SK-N-SH (cell line): Measurements from ENCODE around the gene RAVER2. TPM values are rescaled to one million over a fixed set of nuclear protein-coding genes. Genes with fewer than 3 reads are reported as not detected.

Experiments
- CTCF ChIA-PET: fragments of 300-600, 350-600 bp; formaldehyde crosslinking; extraction: SDS; loops from one replicate; lab custom pipeline; 2021; lab: Yijun Ruan, JAX
- POLR2A ChIA-PET: fragments of 350-600 bp; sonication (Branson Sonifier 250); formaldehyde crosslinking; extraction: SDS; loops from one replicate; lab custom pipeline; 2020; ENCODE audit warnings: antibody characterized with exemption, inconsistent platforms; lab: Yijun Ruan, JAX
- DNase-seq: peaks from one replicate; pipeline ENCODE4 v3.0.0; 2012
- H2AFZ ChIP-seq: fragments of 200-600 bp; sonication (generic); 2 replicates; pipeline ENCODE4 v1.8.1; 2016; ENCODE audit warnings: antibody characterized with exemption, mild to moderate bottlenecking, low read depth
- H3F3A ChIP-seq: fragments of 200-600 bp; sonication (generic); replicated peaks from 2 replicates; pipeline ENCODE3; 2016; ENCODE audit warnings: antibody characterized with exemption, mild to moderate bottlenecking; ENCODE audit not compliant: insufficient read depth
- H3K27ac ChIP-seq, 2 experiments: fragments of 200-500 bp in 1 of 2; fragments of 200-600 bp in 1 of 2; sonication (Bioruptor generic) in 1 of 2; sonication (generic), shearing (Covaris generic) in 1 of 2; 2 replicates each; pipeline versions ENCODE4 v1.5.1 to v1.6.1; 2014 to 2016; ENCODE audit warnings: low read depth in 2 of 2, inconsistent platforms in 1 of 2, low read length in 1 of 2, mild to moderate bottlenecking in 1 of 2, mixed read lengths in 1 of 2
- H3K27me3 ChIP-seq: fragments of 200-600 bp; sonication (generic), shearing (Covaris generic); 2 replicates; pipeline ENCODE4 v1.6.1; 2016; ENCODE audit warnings: mixed run types; ENCODE audit not compliant: insufficient read depth
- H3K36me3 ChIP-seq, 2 experiments: fragments of 200-500 bp in 1 of 2; fragments of 200-600 bp in 1 of 2; sonication (Bioruptor generic) in 1 of 2; sonication (generic) in 1 of 2; replicated peaks in 1 of 2; 2 replicates each; pipeline versions ENCODE3 to v1.5.1; 2014 to 2016; ENCODE audit warnings: low read length in 1 of 2, mild to moderate bottlenecking in 1 of 2; ENCODE audit not compliant: insufficient read depth in 2 of 2, control insufficient read depth in 1 of 2
- H3K4me1 ChIP-seq, 2 experiments: fragments of 200-500 bp in 1 of 2; fragments of 200-600 bp in 1 of 2; sonication (Bioruptor generic) in 1 of 2; sonication (generic), shearing (Covaris generic) in 1 of 2; 2 replicates each; pipeline versions ENCODE4 v1.5.1 to v1.6.1; 2014 to 2016; ENCODE audit warnings: low read depth in 1 of 2, low read length in 1 of 2, mixed run types in 1 of 2; ENCODE audit not compliant: insufficient read depth in 2 of 2, control insufficient read depth in 1 of 2
- H3K4me2 ChIP-seq: fragments of 200-600 bp; sonication (generic), shearing (Covaris generic); 2 replicates; pipeline ENCODE4 v1.6.1; 2017; ENCODE audit warnings: mixed run types
- H3K4me3 ChIP-seq, 2 experiments: fragments of 200-500 bp in 1 of 2; fragments of 200-600 bp in 1 of 2; sonication (Bioruptor generic) in 1 of 2; sonication (generic), shearing (Covaris generic) in 1 of 2; 2 replicates each; pipeline versions ENCODE4 v1.5.1 to v1.8.1; 2014 to 2016; ENCODE audit warnings: low read depth in 2 of 2, inconsistent platforms in 1 of 2, low read length in 1 of 2, mild to moderate bottlenecking in 1 of 2, mixed read lengths in 1 of 2, moderate library complexity in 1 of 2
- H3K79me2 ChIP-seq: fragments of 200-600 bp; sonication (generic); 2 replicates; pipeline ENCODE4 v1.8.1; 2017; ENCODE audit warnings: mild to moderate bottlenecking; ENCODE audit not compliant: insufficient read depth
- H3K9ac ChIP-seq: fragments of 200-600 bp; sonication (generic); 2 replicates; pipeline ENCODE4 v1.6.1; 2017; ENCODE audit warnings: mixed run types
- H3K9me2 ChIP-seq: fragments of 200-600 bp; sonication (generic); 2 replicates; pipeline ENCODE4 v1.6.1; 2017; ENCODE audit warnings: mixed run types
- H3K9me3 ChIP-seq: fragments of 200-600 bp; sonication (generic); 2 replicates; pipeline ENCODE4 v1.6.1; 2017; ENCODE audit warnings: mixed run types, mild to moderate bottlenecking, moderate library complexity
- H4K20me1 ChIP-seq: fragments of 200-600 bp; sonication (generic); 2 replicates; pipeline ENCODE4 v1.6.1; 2017; ENCODE audit warnings: mild to moderate bottlenecking, mixed run types; ENCODE audit not compliant: insufficient read depth
- EP300 ChIP-seq, 2 experiments: IDR thresholded peaks; 2 replicates each; pipeline versions ENCODE4 v1.4.0 to v1.6.1; 2012; ENCODE audit warnings: borderline replicate concordance in 1 of 2, low read depth in 1 of 2, low read length in 1 of 2
- EZH2phosphoT487 ChIP-seq: fragments of 200-600 bp; sonication (generic); IDR thresholded peaks from 2 replicates; pipeline ENCODE4 v1.6.1; 2017; ENCODE audit warnings: low read depth, mixed run types, mild to moderate bottlenecking, antibody characterized with exemption, moderate library complexity, borderline replicate concordance
- FOXJ3 ChIP-seq: sonication (generic); formaldehyde crosslinking; IDR thresholded peaks from 2 replicates; pipeline ENCODE4 v1.5.1; 2020; ENCODE audit warnings: mild to moderate bottlenecking, missing genetic modification reagents
- FOXM1 ChIP-seq: IDR thresholded peaks from 2 replicates; pipeline ENCODE4 v1.4.0; 2012; ENCODE audit warnings: low read depth, mild to moderate bottlenecking
- GATA2 ChIP-seq: sonication (generic); formaldehyde crosslinking; IDR thresholded peaks from 2 replicates; pipeline ENCODE4 v1.5.0; 2020; ENCODE audit warnings: mild to moderate bottlenecking, missing genetic modification reagents
- MEF2A ChIP-seq: IDR thresholded peaks from 2 replicates; pipeline ENCODE4 v1.4.0; 2012; ENCODE audit warnings: low read depth, borderline replicate concordance
- MXI1 ChIP-seq: IDR thresholded peaks from 2 replicates; pipeline ENCODE4 v1.6.1; 2012; ENCODE audit warnings: mild to moderate bottlenecking, low read depth, low read length, improper control_type of control experiment
- NRF1 ChIP-seq: IDR thresholded peaks from 2 replicates; pipeline ENCODE4 v1.6.1; 2012; ENCODE audit warnings: low read depth, mild to moderate bottlenecking, low read length
- POLR2AphosphoS5 ChIP-seq: IDR thresholded peaks from 2 replicates; pipeline ENCODE4 v1.6.1; 2012; ENCODE audit warnings: low read depth, low read length
- RAD21 ChIP-seq: IDR thresholded peaks from 2 replicates; pipeline ENCODE4 v1.6.1; 2012; ENCODE audit warnings: mild to moderate bottlenecking, low read length
- SIN3A ChIP-seq: IDR thresholded peaks from 2 replicates; pipeline ENCODE4 v1.6.1; 2012; ENCODE audit warnings: low read depth, mild to moderate bottlenecking, low read length, moderate library complexity, borderline replicate concordance
- TAF1 ChIP-seq: IDR thresholded peaks from 2 replicates; pipeline ENCODE4 v1.6.1; 2012; ENCODE audit warnings: low read depth, mild to moderate bottlenecking, low read length, moderate library complexity, borderline replicate concordance
- TCF12 ChIP-seq: IDR thresholded peaks from 2 replicates; pipeline ENCODE4 v1.4.0; 2012
- TEAD4 ChIP-seq: IDR thresholded peaks from 2 replicates; pipeline ENCODE4 v1.4.0; 2012; ENCODE audit warnings: mild to moderate bottlenecking, borderline replicate concordance; ENCODE audit not compliant: insufficient read depth
- WGBS: methylation state at CpG from one replicate; pipeline ENCODE4 v1.1.6; 2017; ENCODE audit warnings: low lambda C conversion rate; 5-methylcytosine and 5-hydroxymethylcytosine counted together
- polyA plus RNA-seq, 3 experiments: library from polyadenylated mRNA; depleted of rRNA; stranded (reverse); fragments of >200 nt; gene quantifications; 2 replicates each; pipeline ENCODE4 v1.2.3, GENCODE V29; 2012
- TF ChIP-seq, protein P1 (sequence below): fragments of 200-600 bp; sonication (generic); IDR thresholded peaks from 2 replicates; pipeline ENCODE4 v1.6.1; 2017; ENCODE audit warnings: antibody characterized with exemption, mild to moderate bottlenecking, moderate library complexity
- TF ChIP-seq, protein P2 (sequence below): IDR thresholded peaks from 2 replicates; pipeline ENCODE4 v1.4.0; 2012; ENCODE audit warnings: low read depth, borderline replicate concordance
- TF ChIP-seq, protein P3 (sequence below): IDR thresholded peaks from 2 replicates; pipeline ENCODE4 v1.4.0; 2012; ENCODE audit warnings: low read depth, borderline replicate concordance
- TF ChIP-seq, protein P4 (sequence below): fragments of 150-350 bp; IDR thresholded peaks from 2 replicates; pipeline ENCODE4 v1.6.1; 2017; ENCODE audit warnings: antibody characterized with exemption, low read length, low read depth, borderline replicate concordance
- TF ChIP-seq, protein P5 (sequence below): IDR thresholded peaks from 2 replicates; pipeline ENCODE4 v1.4.0; 2012; ENCODE audit warnings: low read depth
- TF ChIP-seq, protein P6 (sequence below): IDR thresholded peaks from 2 replicates; pipeline ENCODE4; 2012

Gene RAVER2
- polyA plus RNA-seq, 1 of the 3 experiments (the other 2 are of a cell fraction) = 7.3 TPM

DNA sequence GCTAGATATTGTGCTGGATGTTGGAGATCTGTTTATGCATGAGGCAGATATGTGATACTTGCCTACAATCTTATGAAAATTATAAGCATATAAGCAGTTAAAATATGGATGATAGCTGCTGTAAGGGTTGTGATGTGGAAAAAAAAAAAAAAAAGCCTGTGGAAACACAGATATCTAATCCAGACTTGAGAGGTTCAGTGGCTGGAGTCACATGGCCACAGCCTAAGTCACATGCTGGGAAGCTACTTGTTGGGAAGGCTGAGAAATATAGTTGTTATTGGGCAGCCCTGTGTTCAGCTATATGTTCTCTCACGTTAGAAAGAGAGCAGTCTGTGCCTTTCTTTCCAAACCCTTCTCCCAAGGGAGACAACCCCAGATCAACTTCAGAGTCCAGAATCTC, 15.1 kb downstream of the RAVER2 start:
- 89% methylated on average over 1 of the region's 1 CpG for WGBS
- Histone ChIP-seq H3K27ac (no peak overlapping the region), H3K4me3 (no peak overlapping the region), H3K79me2 (no peaks in the 10 kb centered on the region), H3K36me3 (no peaks in the 10 kb centered on the region), H4K20me1 (no peaks in the 10 kb centered on the region), H3K27me3 (no peaks in the 10 kb centered on the region), H3F3A (no peaks in the 10 kb centered on the region), H3K4me1 (no peaks in the 10 kb centered on the region; a peak in 1 of 4 replicates), H2AFZ (no peak overlapping the region), H3K4me2 (no peak overlapping the region), H3K9me2 (no peaks in the 10 kb centered on the region), H3K9me3 (no peaks in the 10 kb centered on the region), H3K9ac (no peak overlapping the region)
- TF ChIP-seq RAD21 (no peak), MXI1 (no peak), EZH2phosphoT487 (no peak), GATA2 (no peak), POLR2AphosphoS5 (no peak), TAF1 (no peak), SIN3A (no peak), FOXJ3 (CRISPR knock-in tag) (no peak), FOXM1 (no peak), NRF1 (no peak), MEF2A (no peak), TCF12 (no peak), EP300 (IDR thresholded peaks at IDR 0.05; ENCODE audit: borderline replicate concordance in 1 of 2, low read depth in 1 of 2, low read length in 1 of 2) (no peak), TEAD4 (no peak)
- TF ChIP-seq, protein P1, sequence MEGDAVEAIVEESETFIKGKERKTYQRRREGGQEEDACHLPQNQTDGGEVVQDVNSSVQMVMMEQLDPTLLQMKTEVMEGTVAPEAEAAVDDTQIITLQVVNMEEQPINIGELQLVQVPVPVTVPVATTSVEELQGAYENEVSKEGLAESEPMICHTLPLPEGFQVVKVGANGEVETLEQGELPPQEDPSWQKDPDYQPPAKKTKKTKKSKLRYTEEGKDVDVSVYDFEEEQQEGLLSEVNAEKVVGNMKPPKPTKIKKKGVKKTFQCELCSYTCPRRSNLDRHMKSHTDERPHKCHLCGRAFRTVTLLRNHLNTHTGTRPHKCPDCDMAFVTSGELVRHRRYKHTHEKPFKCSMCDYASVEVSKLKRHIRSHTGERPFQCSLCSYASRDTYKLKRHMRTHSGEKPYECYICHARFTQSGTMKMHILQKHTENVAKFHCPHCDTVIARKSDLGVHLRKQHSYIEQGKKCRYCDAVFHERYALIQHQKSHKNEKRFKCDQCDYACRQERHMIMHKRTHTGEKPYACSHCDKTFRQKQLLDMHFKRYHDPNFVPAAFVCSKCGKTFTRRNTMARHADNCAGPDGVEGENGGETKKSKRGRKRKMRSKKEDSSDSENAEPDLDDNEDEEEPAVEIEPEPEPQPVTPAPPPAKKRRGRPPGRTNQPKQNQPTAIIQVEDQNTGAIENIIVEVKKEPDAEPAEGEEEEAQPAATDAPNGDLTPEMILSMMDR = no peak
- TF ChIP-seq, protein P2, sequence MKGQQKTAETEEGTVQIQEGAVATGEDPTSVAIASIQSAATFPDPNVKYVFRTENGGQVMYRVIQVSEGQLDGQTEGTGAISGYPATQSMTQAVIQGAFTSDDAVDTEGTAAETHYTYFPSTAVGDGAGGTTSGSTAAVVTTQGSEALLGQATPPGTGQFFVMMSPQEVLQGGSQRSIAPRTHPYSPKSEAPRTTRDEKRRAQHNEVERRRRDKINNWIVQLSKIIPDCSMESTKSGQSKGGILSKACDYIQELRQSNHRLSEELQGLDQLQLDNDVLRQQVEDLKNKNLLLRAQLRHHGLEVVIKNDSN = no peak
- TF ChIP-seq, protein P3, sequence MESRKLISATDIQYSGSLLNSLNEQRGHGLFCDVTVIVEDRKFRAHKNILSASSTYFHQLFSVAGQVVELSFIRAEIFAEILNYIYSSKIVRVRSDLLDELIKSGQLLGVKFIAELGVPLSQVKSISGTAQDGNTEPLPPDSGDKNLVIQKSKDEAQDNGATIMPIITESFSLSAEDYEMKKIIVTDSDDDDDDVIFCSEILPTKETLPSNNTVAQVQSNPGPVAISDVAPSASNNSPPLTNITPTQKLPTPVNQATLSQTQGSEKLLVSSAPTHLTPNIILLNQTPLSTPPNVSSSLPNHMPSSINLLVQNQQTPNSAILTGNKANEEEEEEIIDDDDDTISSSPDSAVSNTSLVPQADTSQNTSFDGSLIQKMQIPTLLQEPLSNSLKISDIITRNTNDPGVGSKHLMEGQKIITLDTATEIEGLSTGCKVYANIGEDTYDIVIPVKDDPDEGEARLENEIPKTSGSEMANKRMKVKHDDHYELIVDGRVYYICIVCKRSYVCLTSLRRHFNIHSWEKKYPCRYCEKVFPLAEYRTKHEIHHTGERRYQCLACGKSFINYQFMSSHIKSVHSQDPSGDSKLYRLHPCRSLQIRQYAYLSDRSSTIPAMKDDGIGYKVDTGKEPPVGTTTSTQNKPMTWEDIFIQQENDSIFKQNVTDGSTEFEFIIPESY = no peak
- TF ChIP-seq, protein P4, sequence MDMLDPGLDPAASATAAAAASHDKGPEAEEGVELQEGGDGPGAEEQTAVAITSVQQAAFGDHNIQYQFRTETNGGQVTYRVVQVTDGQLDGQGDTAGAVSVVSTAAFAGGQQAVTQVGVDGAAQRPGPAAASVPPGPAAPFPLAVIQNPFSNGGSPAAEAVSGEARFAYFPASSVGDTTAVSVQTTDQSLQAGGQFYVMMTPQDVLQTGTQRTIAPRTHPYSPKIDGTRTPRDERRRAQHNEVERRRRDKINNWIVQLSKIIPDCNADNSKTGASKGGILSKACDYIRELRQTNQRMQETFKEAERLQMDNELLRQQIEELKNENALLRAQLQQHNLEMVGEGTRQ = no peak
- TF ChIP-seq, protein P5, sequence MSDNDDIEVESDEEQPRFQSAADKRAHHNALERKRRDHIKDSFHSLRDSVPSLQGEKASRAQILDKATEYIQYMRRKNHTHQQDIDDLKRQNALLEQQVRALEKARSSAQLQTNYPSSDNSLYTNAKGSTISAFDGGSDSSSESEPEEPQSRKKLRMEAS = no peak
- TF ChIP-seq, protein P6, sequence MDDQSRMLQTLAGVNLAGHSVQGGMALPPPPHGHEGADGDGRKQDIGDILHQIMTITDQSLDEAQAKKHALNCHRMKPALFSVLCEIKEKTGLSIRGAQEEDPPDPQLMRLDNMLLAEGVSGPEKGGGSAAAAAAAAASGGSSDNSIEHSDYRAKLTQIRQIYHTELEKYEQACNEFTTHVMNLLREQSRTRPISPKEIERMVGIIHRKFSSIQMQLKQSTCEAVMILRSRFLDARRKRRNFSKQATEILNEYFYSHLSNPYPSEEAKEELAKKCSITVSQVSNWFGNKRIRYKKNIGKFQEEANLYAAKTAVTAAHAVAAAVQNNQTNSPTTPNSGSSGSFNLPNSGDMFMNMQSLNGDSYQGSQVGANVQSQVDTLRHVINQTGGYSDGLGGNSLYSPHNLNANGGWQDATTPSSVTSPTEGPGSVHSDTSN = no peak
- ChIA-PET POLR2A (no interaction called here), CTCF (interaction anchor here (0.6 to 1.4 kb wide), 3 partner anchors 77 to 517 kb away, joined by 3 read pairs; no protein-coding TSS in a partner anchor)
- no peak for DNase-seq
